Gastrocnemius medialis (tissue), 4 donors: Measurements from ENCODE around the gene ARSK. TPM values are rescaled to one million over a fixed set of nuclear protein-coding genes. Genes with fewer than 3 reads are reported as not detected.

Experiments
- ATAC-seq, 2 donors: fragments of 150-250 bp; one replicate each; pipeline ENCODE4 v1.9.1; 2016
- DNase-seq, 2 donors: peaks; one replicate each; pipeline ENCODE4 v3.0.0-alpha.2; 2019
- H3K27ac ChIP-seq, 4 donors: fragments of 200-600 bp; sonication (generic); 1 replicate in 1 of 4; 2 replicates in 3 of 4; pipeline ENCODE4 v1.5.1; 2016 to 2018; ENCODE audit warnings: mild to moderate bottlenecking in 2 of 4, moderate library complexity in 1 of 4
- H3K27me3 ChIP-seq, 3 donors: fragments of 200-600 bp; sonication (generic) in 2 of 3; 1 replicate in 1 of 3; 2 replicates in 2 of 3; pipeline versions ENCODE4 v1.5.1 to v1.6.0; 2016 to 2019; ENCODE audit warnings: mild to moderate bottlenecking in 1 of 3, moderate library complexity in 1 of 3
- H3K36me3 ChIP-seq, 2 donors: fragments of 200-600 bp; sonication (generic) in 1 of 2; one replicate each; pipeline ENCODE4 v1.5.1; 2017 to 2018
- H3K4me1 ChIP-seq, 2 donors: fragments of 200-600 bp; sonication (generic) in 1 of 2; one replicate each; pipeline ENCODE4 v1.5.1; 2016 to 2017; ENCODE audit warnings: mild to moderate bottlenecking in 2 of 2
- H3K4me3 ChIP-seq, 4 donors: fragments of 200-600 bp; sonication (generic) in 3 of 4; 1 replicate in 1 of 4; 2 replicates in 3 of 4; pipeline ENCODE4 v1.5.1; 2016 to 2019; ENCODE audit warnings: mild to moderate bottlenecking in 2 of 4
- H3K9me3 ChIP-seq, 3 donors: fragments of 200-600 bp; sonication (generic) in 2 of 3; 1 replicate in 1 of 3; 2 replicates in 2 of 3; pipeline ENCODE4 v1.5.1; 2016 to 2019
- POLR2A ChIP-seq, 2 donors: fragments of 450-650 bp; IDR thresholded peaks; one replicate each; pipeline ENCODE4 v1.6.1; 2017; ENCODE audit warnings: antibody characterized with exemption in 2 of 2, mild to moderate bottlenecking in 2 of 2, moderate library complexity in 2 of 2
- in situ Hi-C, 4 donors: fragments of 200-750 bp; cut with MboI; loops; one replicate each; pipeline versions ENCODE4 v1.15.0 to v1.8.0; 2017; ENCODE audit warnings: low sequenced_read_pairs in 4 of 4
- intact Hi-C: fragments of 100-400 bp; cut with DNase I; formaldehyde crosslinking; loops from one replicate; pipeline ENCODE4 v1.15.1; 2023; ENCODE audit warnings: low total_unique reads
- total RNA-seq, 4 donors: library from RNA; depleted of rRNA; stranded (reverse); fragments of >200 nt; gene quantifications; one replicate each; pipeline versions ENCODE4 v1.1.0 to v1.2.3, GENCODE V29; 2016
- TF ChIP-seq, protein P1 (sequence below), 5 experiments: fragments of 450-650 bp in 3 of 5; fragments of 200-600 bp in 2 of 5; sonication (generic) in 2 of 5; IDR thresholded peaks in 4 of 5; conservative IDR thresholded peaks in 1 of 5; 1 replicate in 4 of 5; 2 replicates in 1 of 5; pipeline ENCODE4 v1.5.1; 2016 to 2019; ENCODE audit warnings: antibody characterized with exemption in 5 of 5, mild to moderate bottlenecking in 3 of 5, moderate library complexity in 3 of 5

ARSK gene
- total RNA-seq, 4 donors from 2014 or later: 2.3 to 4.3 (median 2.8) TPM

DNA sequence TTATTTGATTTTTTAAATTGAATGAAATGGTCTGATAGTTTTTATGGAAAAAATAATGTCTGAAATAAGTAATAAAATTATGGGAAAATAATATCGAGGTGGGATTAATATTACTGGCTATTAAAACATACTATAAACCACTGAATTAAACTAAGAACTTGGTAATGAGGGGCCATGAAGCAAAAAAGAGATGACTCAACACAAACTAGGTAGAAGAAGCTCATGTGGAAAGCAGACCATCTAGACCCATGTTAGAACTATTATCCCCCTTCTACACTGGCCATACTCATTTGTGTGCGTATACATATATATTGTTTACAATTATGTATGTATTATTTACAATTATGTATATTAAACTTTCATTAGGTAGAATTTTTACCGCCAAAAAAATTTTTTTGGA, 56.5 kb downstream of the ARSK start:
- in situ Hi-C loops: no loop called here
- Histone ChIP-seq H3K9me3 (no peaks in the 10 kb centered on the region), H3K4me1 (no peaks in the 10 kb centered on the region), H3K4me3 (no peak overlapping the region), H3K27ac (no peak overlapping the region), H3K36me3 (no peaks in the 10 kb centered on the region), H3K27me3 (no peaks in the 10 kb centered on the region)
- intact Hi-C loops: no loop called here
- ATAC-seq (no peak), DNase-seq (no peak)
- TF ChIP-seq, protein P1, sequence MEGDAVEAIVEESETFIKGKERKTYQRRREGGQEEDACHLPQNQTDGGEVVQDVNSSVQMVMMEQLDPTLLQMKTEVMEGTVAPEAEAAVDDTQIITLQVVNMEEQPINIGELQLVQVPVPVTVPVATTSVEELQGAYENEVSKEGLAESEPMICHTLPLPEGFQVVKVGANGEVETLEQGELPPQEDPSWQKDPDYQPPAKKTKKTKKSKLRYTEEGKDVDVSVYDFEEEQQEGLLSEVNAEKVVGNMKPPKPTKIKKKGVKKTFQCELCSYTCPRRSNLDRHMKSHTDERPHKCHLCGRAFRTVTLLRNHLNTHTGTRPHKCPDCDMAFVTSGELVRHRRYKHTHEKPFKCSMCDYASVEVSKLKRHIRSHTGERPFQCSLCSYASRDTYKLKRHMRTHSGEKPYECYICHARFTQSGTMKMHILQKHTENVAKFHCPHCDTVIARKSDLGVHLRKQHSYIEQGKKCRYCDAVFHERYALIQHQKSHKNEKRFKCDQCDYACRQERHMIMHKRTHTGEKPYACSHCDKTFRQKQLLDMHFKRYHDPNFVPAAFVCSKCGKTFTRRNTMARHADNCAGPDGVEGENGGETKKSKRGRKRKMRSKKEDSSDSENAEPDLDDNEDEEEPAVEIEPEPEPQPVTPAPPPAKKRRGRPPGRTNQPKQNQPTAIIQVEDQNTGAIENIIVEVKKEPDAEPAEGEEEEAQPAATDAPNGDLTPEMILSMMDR (IDR thresholded peaks at IDR 0.05 in 4 of 5, conservative IDR thresholded peaks at IDR 0.05 in 1 of 5): no peak
- TF ChIP-seq POLR2A (IDR thresholded peaks at IDR 0.05): no peak

DNA sequence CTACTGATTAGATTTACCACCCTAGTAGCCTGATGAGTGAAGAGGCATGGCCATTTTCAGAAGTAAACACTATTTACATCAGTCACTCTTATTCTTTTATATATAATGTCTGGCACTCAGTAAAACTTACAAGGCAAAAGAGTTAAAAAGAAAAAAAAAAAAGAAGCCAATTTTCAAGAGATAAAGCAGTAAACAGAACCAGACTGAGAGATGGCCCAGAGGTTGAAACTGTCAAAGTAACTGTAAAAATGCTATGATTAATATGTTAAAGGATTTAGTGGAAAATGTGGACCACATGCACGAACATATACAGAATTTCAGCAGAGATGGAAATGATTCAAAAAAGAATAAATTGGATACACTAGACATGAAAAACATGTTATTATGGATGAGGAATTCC, 58.6 kb downstream of the ARSK start:
- intact Hi-C loops: no loop called here
- Histone ChIP-seq H3K27me3 (no peaks in the 10 kb centered on the region), H3K27ac (no peak overlapping the region), H3K9me3 (no peaks in the 10 kb centered on the region), H3K36me3 (no peaks in the 10 kb centered on the region), H3K4me1 (no peaks in the 10 kb centered on the region), H3K4me3 (no peak overlapping the region)
- in situ Hi-C loops: no loop called here
- DNase-seq (no peak), ATAC-seq (no peak)
- TF ChIP-seq, protein P1 (IDR thresholded peaks at IDR 0.05 in 4 of 5, conservative IDR thresholded peaks at IDR 0.05 in 1 of 5): no peak
- no peak for TF ChIP-seq POLR2A (IDR thresholded peaks at IDR 0.05)

DNA sequence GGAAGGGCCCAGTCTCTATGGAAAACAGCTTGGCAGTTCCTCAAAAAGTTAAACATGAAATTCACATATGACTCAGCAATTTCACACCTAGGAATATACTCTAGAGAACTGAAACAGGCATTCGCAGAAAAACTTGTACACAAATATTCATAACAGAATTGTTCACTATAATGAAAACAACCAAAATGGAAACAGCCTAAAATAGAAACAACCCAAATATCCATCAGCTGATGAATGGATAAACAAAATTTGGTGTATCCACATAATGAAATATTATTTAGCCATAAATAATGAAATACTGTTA, 60.2 kb downstream of the ARSK start:
- Histone ChIP-seq H3K4me3 (no peak overlapping the region), H3K27me3 (no peaks in the 10 kb centered on the region), H3K9me3 (no peaks in the 10 kb centered on the region), H3K27ac (no peak overlapping the region), H3K36me3 (no peaks in the 10 kb centered on the region), H3K4me1 (peaks cover 6 to 7% of the 10 kb centered on the region in 2 donors)
- TF ChIP-seq POLR2A (IDR thresholded peaks at IDR 0.05): no peak
- TF ChIP-seq, protein P1 (IDR thresholded peaks at IDR 0.05 in 4 of 5, conservative IDR thresholded peaks at IDR 0.05 in 1 of 5): no peak
- in situ Hi-C loops: no loop called here
- intact Hi-C loops: no loop called here
- DNase-seq (no peak), ATAC-seq (no peak)

DNA sequence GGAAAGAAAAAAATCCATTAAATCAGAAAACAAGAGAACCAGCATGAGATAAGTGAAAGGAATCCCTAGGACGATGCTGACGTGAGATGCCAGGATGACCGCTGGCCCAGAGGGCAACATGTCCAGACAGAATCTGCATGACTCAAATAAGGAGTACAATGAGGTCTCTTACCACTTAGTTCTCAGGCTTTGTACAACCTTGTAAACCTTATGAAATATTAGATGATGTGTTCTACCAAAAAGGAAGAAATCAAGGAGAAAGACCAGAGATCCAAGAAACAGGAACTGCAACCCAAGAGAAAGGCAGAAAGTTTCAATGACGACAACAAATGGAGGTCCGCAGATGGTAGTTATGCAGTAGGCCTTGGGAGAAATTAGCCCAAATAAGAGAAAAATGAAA, 62.2 kb downstream of the ARSK start:
- TF ChIP-seq, protein P1 (IDR thresholded peaks at IDR 0.05 in 4 of 5, conservative IDR thresholded peaks at IDR 0.05 in 1 of 5): no peak
- no peak for TF ChIP-seq POLR2A (IDR thresholded peaks at IDR 0.05)
- intact Hi-C loops: no loop called here

DNA sequence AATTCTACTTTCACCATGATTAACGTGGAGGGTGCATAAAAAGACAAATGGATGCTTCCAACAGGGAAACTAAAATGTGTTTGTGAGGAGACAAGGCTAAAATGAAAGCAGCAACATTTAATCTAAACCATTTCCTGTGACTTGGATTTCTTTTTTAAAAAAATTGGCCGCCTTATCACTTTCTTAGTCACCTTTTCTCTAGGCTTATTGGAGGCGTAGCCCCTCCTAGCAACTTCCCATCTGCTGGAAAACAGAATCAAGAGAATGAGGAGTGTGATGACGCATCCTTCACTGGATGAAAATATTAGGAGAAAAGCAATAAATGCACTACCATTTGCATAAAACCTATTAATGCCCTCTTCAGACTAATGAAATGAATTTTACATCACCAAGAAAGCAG, 64.2 kb downstream of the ARSK start:
- TF ChIP-seq POLR2A (IDR thresholded peaks at IDR 0.05): no peak
- TF ChIP-seq, protein P1 (IDR thresholded peaks at IDR 0.05 in 4 of 5, conservative IDR thresholded peaks at IDR 0.05 in 1 of 5): no peak
- H3K27ac ChIP-seq: no peak overlapping the region
- no peaks in the 10 kb centered on the region for H3K27me3 ChIP-seq
- no peaks in the 10 kb centered on the region for H3K9me3 ChIP-seq
- DNase-seq (no peak), ATAC-seq (no peak)
- in situ Hi-C loops (no loop called here), intact Hi-C loops (no loop called here)
- peak overlapping the region in 1 of 4 donors; percentile 56 for H3K4me3 ChIP-seq
- H3K4me1 ChIP-seq: peaks cover 6 to 16% of the 10 kb centered on the region in 2 donors
- H3K36me3 ChIP-seq: no peaks in the 10 kb centered on the region

More for the DNA sequence above, 62.2 kb downstream of the ARSK start:
- Histone ChIP-seq H3K4me1 (peaks cover 6 to 16% of the 10 kb centered on the region in 2 donors), H3K4me3 (no peak overlapping the region), H3K27ac (no peak overlapping the region), H3K9me3 (no peaks in the 10 kb centered on the region), H3K36me3 (no peaks in the 10 kb centered on the region), H3K27me3 (no peaks in the 10 kb centered on the region)
- in situ Hi-C loops: no loop called here
- no peak for DNase-seq
- ATAC-seq: no peak
